ENCODE measurements around the gene PRKCH. TPM values are rescaled to one million over a fixed set of nuclear protein-coding genes. Genes with fewer than 3 reads are reported as not detected.

The PRKCH gene
- total and polyA plus RNA-seq, 3 donors from 2014 or later, result 15.0 to 26.8 (median 25.4) TPM

GRCh38 chr14:61416591-61416990, 95.2 kb downstream of the PRKCH start:
- 74 to 77% methylated on average over 2 of the region's 2 CpGs for WGBS, 2 donors
- Histone ChIP-seq H3K4me1 (no peaks in the 10 kb centered on the region), H3K27ac (no peak overlapping the region), H3K9me3 (no peaks in the 10 kb centered on the region), H3K36me3 (ENCODE audit: low read depth, missing control alignments) (no peaks in the 10 kb centered on the region), H3K4me3 (no peak overlapping the region), H3K27me3 (no peaks in the 10 kb centered on the region)
- intact Hi-C loops (cut with DNase I; ENCODE audit: low total_unique reads), result no loop called here
- no peak for TF ChIP-seq POLR2A (IDR thresholded peaks at IDR 0.05)
- TF ChIP-seq, protein P1, sequence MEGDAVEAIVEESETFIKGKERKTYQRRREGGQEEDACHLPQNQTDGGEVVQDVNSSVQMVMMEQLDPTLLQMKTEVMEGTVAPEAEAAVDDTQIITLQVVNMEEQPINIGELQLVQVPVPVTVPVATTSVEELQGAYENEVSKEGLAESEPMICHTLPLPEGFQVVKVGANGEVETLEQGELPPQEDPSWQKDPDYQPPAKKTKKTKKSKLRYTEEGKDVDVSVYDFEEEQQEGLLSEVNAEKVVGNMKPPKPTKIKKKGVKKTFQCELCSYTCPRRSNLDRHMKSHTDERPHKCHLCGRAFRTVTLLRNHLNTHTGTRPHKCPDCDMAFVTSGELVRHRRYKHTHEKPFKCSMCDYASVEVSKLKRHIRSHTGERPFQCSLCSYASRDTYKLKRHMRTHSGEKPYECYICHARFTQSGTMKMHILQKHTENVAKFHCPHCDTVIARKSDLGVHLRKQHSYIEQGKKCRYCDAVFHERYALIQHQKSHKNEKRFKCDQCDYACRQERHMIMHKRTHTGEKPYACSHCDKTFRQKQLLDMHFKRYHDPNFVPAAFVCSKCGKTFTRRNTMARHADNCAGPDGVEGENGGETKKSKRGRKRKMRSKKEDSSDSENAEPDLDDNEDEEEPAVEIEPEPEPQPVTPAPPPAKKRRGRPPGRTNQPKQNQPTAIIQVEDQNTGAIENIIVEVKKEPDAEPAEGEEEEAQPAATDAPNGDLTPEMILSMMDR (IDR thresholded peaks at IDR 0.05), result no peak
- DNase-seq, result no peak

- no peaks in the 10 kb centered on the region for H3K36me3 ChIP-seq (ENCODE audit: low read depth, missing control alignments)
- H3K27ac ChIP-seq, result no peak overlapping the region
- no peaks in the 10 kb centered on the region for H3K27me3 ChIP-seq
- DNase-seq, result no peak
- 69 to 88% methylated on average over 4 of the region's 4 CpGs for WGBS, 2 donors
- TF ChIP-seq, protein P1 (IDR thresholded peaks at IDR 0.05), result no peak
- TF ChIP-seq POLR2A (IDR thresholded peaks at IDR 0.05), result no peak
- intact Hi-C loops (cut with DNase I; ENCODE audit: low total_unique reads), result no loop called here
- H3K9me3 ChIP-seq, result no peaks in the 10 kb centered on the region
- no peaks in the 10 kb centered on the region for H3K4me1 ChIP-seq
- H3K4me3 ChIP-seq, result no peak overlapping the region
Observed at GRCh38 chr14:61417141-61417540, 95.8 kb downstream of the PRKCH start.

- no peak overlapping the region for H3K4me3 ChIP-seq
- no peaks in the 10 kb centered on the region for H3K9me3 ChIP-seq
- intact Hi-C loops (cut with DNase I; ENCODE audit: low total_unique reads), result no loop called here
- no peak for TF ChIP-seq POLR2A (IDR thresholded peaks at IDR 0.05)
- TF ChIP-seq, protein P1 (IDR thresholded peaks at IDR 0.05), result no peak
- WGBS, 2 donors, result 83 to 93% methylated on average over 7 of the region's 7 CpGs
- no peaks in the 10 kb centered on the region for H3K36me3 ChIP-seq (ENCODE audit: low read depth, missing control alignments)
- no peaks in the 10 kb centered on the region for H3K27me3 ChIP-seq
- no peak overlapping the region for H3K27ac ChIP-seq
- no peak for DNase-seq
- no peaks in the 10 kb centered on the region for H3K4me1 ChIP-seq
Observed at GRCh38 chr14:61417883-61418455, 96.6 kb downstream of the PRKCH start.

DNA sequence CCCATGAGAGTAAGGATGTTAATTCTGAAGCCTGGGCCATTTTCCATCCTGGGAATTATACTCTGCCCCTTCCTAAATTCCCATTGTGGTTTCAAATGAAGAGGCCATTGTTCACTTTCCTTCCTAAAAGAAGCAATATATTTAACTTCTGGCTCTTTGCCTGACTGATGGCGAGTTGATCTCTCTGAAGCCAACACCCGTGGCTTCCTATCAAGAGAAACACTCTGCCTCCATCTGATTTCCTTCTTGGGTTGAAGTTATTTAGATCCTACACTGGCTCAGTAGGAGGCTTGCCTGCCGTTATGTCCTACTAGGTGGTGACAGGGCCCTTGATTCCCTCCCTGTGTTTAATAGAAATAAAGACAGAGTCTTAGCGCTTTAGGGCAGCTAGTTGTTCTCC, 97.4 kb downstream of the PRKCH start:
- intact Hi-C loops (cut with DNase I; ENCODE audit: low total_unique reads), result no loop called here
- Histone ChIP-seq H3K27me3 (no peaks in the 10 kb centered on the region), H3K4me3 (no peak overlapping the region), H3K4me1 (no peaks in the 10 kb centered on the region), H3K27ac (no peak overlapping the region), H3K36me3 (ENCODE audit: low read depth, missing control alignments) (no peaks in the 10 kb centered on the region), H3K9me3 (no peaks in the 10 kb centered on the region)
- no peak for TF ChIP-seq POLR2A (IDR thresholded peaks at IDR 0.05)
- TF ChIP-seq, protein P1 (IDR thresholded peaks at IDR 0.05), result no peak
- DNase-seq, result no peak
- 69 to 74% methylated on average over 4 of the region's 4 CpGs for WGBS, 2 donors

- no peak for DNase-seq
- Histone ChIP-seq H3K4me1 (no peaks in the 10 kb centered on the region), H3K27ac (no peak overlapping the region), H3K27me3 (no peaks in the 10 kb centered on the region), H3K9me3 (no peaks in the 10 kb centered on the region), H3K4me3 (no peak overlapping the region), H3K36me3 (ENCODE audit: low read depth, missing control alignments) (no peaks in the 10 kb centered on the region)
- no peak for TF ChIP-seq POLR2A (IDR thresholded peaks at IDR 0.05)
- TF ChIP-seq, protein P1 (IDR thresholded peaks at IDR 0.05), result no peak
- intact Hi-C loops (cut with DNase I; ENCODE audit: low total_unique reads), result no loop called here
Observed at GRCh38 chr14:61419201-61419600, 97.8 kb downstream of the PRKCH start.
